AG09319 (cell line): Measurements from ENCODE around the gene RAB1B.

Experiments used
- DNase-seq: peaks from one replicate; pipeline ENCODE4 v3.0.0-alpha.2; 2010; ENCODE audit warnings: low read depth; ENCODE audit errors: extremely low read depth
- CTCF ChIP-seq: IDR thresholded peaks from 2 replicates; pipeline ENCODE4 v1.5.1; 2011; ENCODE audit warnings: low read depth, mild to moderate bottlenecking, inconsistent platforms, low read length, moderate library complexity

The RAB1B gene

GRCh38 chr11:66281001-66281400, 12.6 kb downstream of the RAB1B start:
- no peak for TF ChIP-seq CTCF
- DNase-seq: no peak

- no peak for DNase-seq
- no peak for TF ChIP-seq CTCF
Observed at GRCh38 chr11:66281776-66282467, 13.5 kb downstream of the RAB1B start.

GRCh38 chr11:66282468-66283455, 14.3 kb downstream of the RAB1B start:
- TF ChIP-seq CTCF: peak; percentile 95

GRCh38 chr11:66283461-66284105, 15.1 kb downstream of the RAB1B start:
- no peak; the same call in 1 of the 2 replicates for TF ChIP-seq CTCF
- no peak for DNase-seq

More at GRCh38 chr11:66282468-66283455, 14.3 kb downstream of the RAB1B start:
- peak; percentile 83 for DNase-seq

- DNase-seq: no peak
- TF ChIP-seq CTCF: no peak
Observed at GRCh38 chr11:66284526-66285078, 16.2 kb downstream of the RAB1B start.

GRCh38 chr11:66285250-66285947, 17.0 kb downstream of the RAB1B start:
- no peak for TF ChIP-seq CTCF
- no peak for DNase-seq
